Peyer's patch (tissue), 4 donors: ENCODE results near the gene CFAP43.

Experiments used
- CTCF ChIP-seq, 6 experiments: fragments of 450-650 bp in 4 of 6; fragments of 200-600 bp in 2 of 6; sonication (generic) in 1 of 6; IDR thresholded peaks; one replicate each; pipeline ENCODE4 v1.5.1; 2017 to 2019; ENCODE audit warnings: antibody characterized with exemption in 6 of 6, mild to moderate bottlenecking in 3 of 6, moderate library complexity in 1 of 6
- POLR2A ChIP-seq, 2 donors: fragments of 450-650 bp; IDR thresholded peaks; one replicate each; pipeline ENCODE4 v1.5.1; 2017; ENCODE audit warnings: antibody characterized with exemption in 2 of 2, mild to moderate bottlenecking in 2 of 2, moderate library complexity in 2 of 2

GRCh38 chr10:104276192-104276591 lies 44.0 kb upstream of the CFAP43 start:
- TF ChIP-seq CTCF (IDR thresholded peaks at IDR 0.05) (no peak), POLR2A (IDR thresholded peaks at IDR 0.05) (no peak)
